GM12864 (cell line): ENCODE measurements around the gene NFASC.

Experiments
- DNase-seq: peaks from one replicate; pipeline ENCODE4 v3.0.0-alpha.2; 2011; ENCODE audit warnings: low read depth
- H3K4me3 ChIP-seq: 2 replicates; pipeline ENCODE4 v1.5.1; 2011; ENCODE audit warnings: mild to moderate bottlenecking, low read depth, low read length, control low read depth
- TF ChIP-seq, protein P1 (sequence below): IDR thresholded peaks from 2 replicates; pipeline ENCODE4 v1.5.1; 2011; ENCODE audit warnings: low read depth, mild to moderate bottlenecking, moderate library complexity, low read length, control low read depth, inconsistent platforms; ENCODE audit errors: missing control alignments

NFASC gene

GRCh38 chr1:204947747-204948146 lies 77.1 kb downstream of the NFASC start:
- H3K4me3 ChIP-seq: no peak overlapping the region
- DNase-seq: peak; percentile 2
- TF ChIP-seq, protein P1, sequence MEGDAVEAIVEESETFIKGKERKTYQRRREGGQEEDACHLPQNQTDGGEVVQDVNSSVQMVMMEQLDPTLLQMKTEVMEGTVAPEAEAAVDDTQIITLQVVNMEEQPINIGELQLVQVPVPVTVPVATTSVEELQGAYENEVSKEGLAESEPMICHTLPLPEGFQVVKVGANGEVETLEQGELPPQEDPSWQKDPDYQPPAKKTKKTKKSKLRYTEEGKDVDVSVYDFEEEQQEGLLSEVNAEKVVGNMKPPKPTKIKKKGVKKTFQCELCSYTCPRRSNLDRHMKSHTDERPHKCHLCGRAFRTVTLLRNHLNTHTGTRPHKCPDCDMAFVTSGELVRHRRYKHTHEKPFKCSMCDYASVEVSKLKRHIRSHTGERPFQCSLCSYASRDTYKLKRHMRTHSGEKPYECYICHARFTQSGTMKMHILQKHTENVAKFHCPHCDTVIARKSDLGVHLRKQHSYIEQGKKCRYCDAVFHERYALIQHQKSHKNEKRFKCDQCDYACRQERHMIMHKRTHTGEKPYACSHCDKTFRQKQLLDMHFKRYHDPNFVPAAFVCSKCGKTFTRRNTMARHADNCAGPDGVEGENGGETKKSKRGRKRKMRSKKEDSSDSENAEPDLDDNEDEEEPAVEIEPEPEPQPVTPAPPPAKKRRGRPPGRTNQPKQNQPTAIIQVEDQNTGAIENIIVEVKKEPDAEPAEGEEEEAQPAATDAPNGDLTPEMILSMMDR: no peak

- H3K4me3 ChIP-seq: no peak overlapping the region
- TF ChIP-seq, protein P1: no peak
- DNase-seq: no peak
Observed at GRCh38 chr1:204950353-204951001, 79.8 kb downstream of the NFASC start.

DNA sequence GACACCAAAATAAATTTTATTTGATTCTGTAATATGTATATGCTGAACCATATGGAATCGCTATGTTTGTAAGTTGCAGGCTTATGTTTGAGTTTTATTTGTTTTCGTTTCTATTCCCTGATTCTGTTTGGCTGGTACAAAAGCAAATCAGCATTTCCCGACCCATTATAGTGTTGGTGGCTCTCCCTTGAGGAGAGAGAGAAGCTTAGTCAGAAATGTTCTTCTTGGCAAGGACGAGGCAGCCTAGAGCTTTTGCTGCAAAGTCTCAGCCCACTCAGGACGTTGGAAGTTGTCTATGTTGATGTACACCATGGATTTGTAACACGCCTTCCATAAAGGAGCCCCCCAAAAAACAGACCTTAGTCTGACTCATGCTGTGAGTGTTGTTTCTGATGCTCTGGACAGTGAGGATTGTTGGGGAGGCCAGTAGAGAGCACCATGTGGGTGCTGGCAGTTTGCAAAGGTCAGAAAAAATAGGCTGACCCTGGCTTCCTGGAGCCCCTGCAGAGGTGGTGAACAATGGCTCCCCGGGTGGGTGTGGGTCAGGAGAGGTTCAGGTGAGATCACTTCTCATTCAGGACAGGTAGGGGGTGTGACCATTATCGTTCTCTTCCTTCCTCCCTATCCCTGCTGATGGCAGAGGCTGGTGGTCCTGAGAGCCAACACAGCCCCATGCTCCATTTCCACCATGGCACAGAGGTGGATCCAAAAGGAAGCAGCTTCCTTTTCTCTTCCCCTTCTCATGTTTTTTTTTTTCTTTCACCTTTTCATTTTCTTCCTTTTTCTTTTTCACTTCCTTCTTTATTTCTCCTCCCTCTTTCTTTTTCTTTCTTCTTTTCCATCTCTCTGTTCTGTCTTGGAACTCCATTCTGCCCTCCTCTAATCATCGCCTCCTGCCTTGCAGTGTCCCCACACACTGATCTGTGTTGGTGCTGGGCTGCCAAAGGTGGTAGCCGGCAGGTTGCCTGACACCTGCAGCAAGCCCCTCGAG lies 88.0 kb downstream of the NFASC start:
- TF ChIP-seq, protein P1: no peak
- no peak for DNase-seq
- no peak overlapping the region for H3K4me3 ChIP-seq

DNA sequence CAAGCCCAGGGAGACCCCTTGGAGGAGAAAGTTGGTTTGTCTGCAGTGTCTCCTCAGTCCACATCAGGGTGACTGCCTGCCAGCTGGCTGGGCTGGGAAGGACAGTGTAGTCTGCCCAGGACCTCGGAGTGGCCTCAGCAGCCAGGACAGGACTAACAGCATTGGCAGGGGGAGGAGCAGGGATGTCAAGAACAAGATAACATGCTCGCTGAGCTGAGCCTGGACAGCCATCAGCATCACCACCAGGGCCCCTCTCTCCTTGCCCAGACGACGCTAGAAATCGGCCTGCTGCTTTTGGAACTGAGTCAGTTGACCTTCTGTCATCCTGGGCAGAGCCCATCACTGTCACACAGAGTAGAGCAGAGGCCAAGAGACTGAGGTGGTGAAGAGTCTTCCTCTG lies 88.7 kb downstream of the NFASC start:
- no peak overlapping the region for H3K4me3 ChIP-seq
- DNase-seq: no peak
- TF ChIP-seq, protein P1: no peak

GRCh38 chr1:204959836-204960235 lies 89.2 kb downstream of the NFASC start:
- no peak for DNase-seq
- no peak overlapping the region for H3K4me3 ChIP-seq
- TF ChIP-seq, protein P1: no peak

DNA sequence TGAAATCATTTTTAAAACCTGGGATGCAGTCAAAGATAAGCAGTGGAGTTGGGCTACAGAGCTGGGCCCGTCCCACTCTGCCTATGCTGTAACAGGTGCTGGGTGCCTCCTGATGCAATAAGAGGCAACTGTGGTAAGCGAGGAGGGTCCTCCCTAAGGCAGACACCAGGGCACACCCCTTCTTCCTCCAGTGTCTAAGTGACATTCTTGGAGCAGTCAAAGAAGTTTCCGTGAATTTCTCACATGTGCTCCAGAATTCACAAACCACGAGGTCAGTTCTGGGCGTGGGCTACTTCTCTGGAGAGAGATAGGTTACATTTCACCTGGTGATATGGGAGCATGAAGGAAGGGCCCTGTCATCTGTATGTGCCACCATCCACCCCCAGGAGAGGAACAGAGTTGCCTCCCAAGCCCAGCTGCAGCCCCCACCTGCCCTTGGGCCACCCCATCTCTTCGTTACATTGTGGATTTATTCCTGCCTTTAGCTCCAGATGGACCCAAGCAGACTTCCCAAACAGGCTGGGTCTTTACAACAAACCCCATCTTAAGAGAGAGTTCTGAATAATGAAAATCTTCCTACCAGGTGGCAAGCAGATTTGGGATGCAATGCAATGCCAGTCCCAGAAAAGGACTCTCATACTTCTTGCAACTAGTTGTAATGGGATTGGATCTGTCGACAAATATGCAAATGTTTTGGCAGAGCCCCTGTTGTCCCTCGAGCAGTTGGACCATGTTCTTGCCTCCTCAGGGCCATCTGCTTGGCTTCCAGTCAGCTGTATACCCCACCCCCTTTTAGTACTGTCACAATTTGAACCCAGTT lies 89.9 kb downstream of the NFASC start:
- TF ChIP-seq, protein P1: no peak
- DNase-seq: no peak
- H3K4me3 ChIP-seq: no peak overlapping the region
